ENCODE measurements around the gene PIK3R1. TPM values are rescaled to one million over a fixed set of nuclear protein-coding genes. Genes with fewer than 3 reads are reported as not detected.

PIK3R1 gene
- total and polyA plus RNA-seq, 2 of the 4 experiments (the other 2 are of a cell fraction) = 2.4 to 9.3 TPM

- in situ Hi-C loops (cut with MboI; ENCODE audit: low sequenced_read_pairs) (no loop called here), intact Hi-C loops (cut with micrococcal nuclease) (loop anchor here (10.0 kb wide), 1 partner anchor 385 kb away; no protein-coding TSS in a partner anchor), dilution Hi-C loops (cut with HindIII; ENCODE audit: low sequenced_read_pairs, unreplicated experiment) (no loop called here)
- Histone ChIP-seq H3K23ac (ENCODE audit: low read depth, low read length) (no peak overlapping the region), H2AFZ (replicated peaks; ENCODE audit: low read length, poor library complexity) (no peak overlapping the region), H2BK120ac (ENCODE audit: low read depth, low read length) (no peak overlapping the region), H2BK20ac (ENCODE audit: low read depth, low read length) (no peak overlapping the region), H3K79me1 (ENCODE audit: low read depth in 1 of 2, low read length in 2 of 2) (peaks cover 35 to 49% of the 10 kb centered on the region in 2 experiments), H2BK5ac (ENCODE audit: low read depth, low read length, poor library complexity, severe bottlenecking) (no peak overlapping the region), H3K9me3 (ENCODE audit: control insufficient read depth, insufficient read depth, low read length) (no peaks in the 10 kb centered on the region), H3K4me1 (ENCODE audit: control insufficient read depth, insufficient read depth, low read length) (peaks cover 5% of the 10 kb centered on the region), H4K91ac (ENCODE audit: insufficient read depth, low read depth, low read length) (no peak overlapping the region), H4K20me1 (ENCODE audit: insufficient read depth, low read length) (peaks cover 5% of the 10 kb centered on the region; the same call in 1 of the 2 replicates), H4K5ac (ENCODE audit: low read depth, low read length) (no peak overlapping the region), H2AK9ac (replicated peaks; ENCODE audit: low read depth, low read length, poor library complexity) (no peak overlapping the region), H3K36me3 (ENCODE audit: control insufficient read depth, insufficient read depth, low read length) (peaks cover 13% of the 10 kb centered on the region), H3K56ac (ENCODE audit: extremely low read depth, insufficient read depth, low read length) (no peak overlapping the region), H3K14ac (replicated peaks; ENCODE audit: low read depth, low read length) (no peak overlapping the region), H3K27ac (ENCODE audit: insufficient read depth, low read length) (no peak overlapping the region), H3K27me3 (ENCODE audit: control insufficient read depth, insufficient read depth, low read length) (no peaks in the 10 kb centered on the region), H3K9me1 (ENCODE audit: insufficient read depth, low read length) (peaks cover 12% of the 10 kb centered on the region), H3K4ac (ENCODE audit: low read depth, low read length) (no peak overlapping the region), H2AK5ac (ENCODE audit: low read depth, low read length) (no peak overlapping the region), H3K4me2 (ENCODE audit: low read depth, low read length) (no peak overlapping the region), H3K9ac (ENCODE audit: low read depth, low read length) (no peak overlapping the region), H2BK15ac (ENCODE audit: low read depth, low read length) (no peak overlapping the region), H3K4me3 (ENCODE audit: insufficient read depth, low read depth, low read length) (no peak overlapping the region), H3K18ac (ENCODE audit: low read depth, low read length) (no peak overlapping the region), H4K8ac (ENCODE audit: low read depth in 2 of 2, low read length in 2 of 2) (no peak overlapping the region)
- TF ChIP-seq RCOR1 (IDR thresholded peaks at IDR 0.05; ENCODE audit: insufficient replicate concordance, low read length) = no peak
- no peak for TF ChIP-seq MXI1 (IDR thresholded peaks at IDR 0.05; ENCODE audit: borderline replicate concordance, low read depth, low read length)
- TF ChIP-seq USF2 (IDR thresholded peaks at IDR 0.05; ENCODE audit: low read depth, low read length) = no peak
- TF ChIP-seq RAD21 (IDR thresholded peaks at IDR 0.05; ENCODE audit: low read length) = no peak
- no peak for TF ChIP-seq BHLHE40 (IDR thresholded peaks at IDR 0.05; ENCODE audit: low read depth, low read length)
- TF ChIP-seq, protein P1, sequence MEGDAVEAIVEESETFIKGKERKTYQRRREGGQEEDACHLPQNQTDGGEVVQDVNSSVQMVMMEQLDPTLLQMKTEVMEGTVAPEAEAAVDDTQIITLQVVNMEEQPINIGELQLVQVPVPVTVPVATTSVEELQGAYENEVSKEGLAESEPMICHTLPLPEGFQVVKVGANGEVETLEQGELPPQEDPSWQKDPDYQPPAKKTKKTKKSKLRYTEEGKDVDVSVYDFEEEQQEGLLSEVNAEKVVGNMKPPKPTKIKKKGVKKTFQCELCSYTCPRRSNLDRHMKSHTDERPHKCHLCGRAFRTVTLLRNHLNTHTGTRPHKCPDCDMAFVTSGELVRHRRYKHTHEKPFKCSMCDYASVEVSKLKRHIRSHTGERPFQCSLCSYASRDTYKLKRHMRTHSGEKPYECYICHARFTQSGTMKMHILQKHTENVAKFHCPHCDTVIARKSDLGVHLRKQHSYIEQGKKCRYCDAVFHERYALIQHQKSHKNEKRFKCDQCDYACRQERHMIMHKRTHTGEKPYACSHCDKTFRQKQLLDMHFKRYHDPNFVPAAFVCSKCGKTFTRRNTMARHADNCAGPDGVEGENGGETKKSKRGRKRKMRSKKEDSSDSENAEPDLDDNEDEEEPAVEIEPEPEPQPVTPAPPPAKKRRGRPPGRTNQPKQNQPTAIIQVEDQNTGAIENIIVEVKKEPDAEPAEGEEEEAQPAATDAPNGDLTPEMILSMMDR (conservative IDR thresholded peaks at IDR 0.05; ENCODE audit: low read depth, low read length) = no peak
- no peak for TF ChIP-seq CEBPB (IDR thresholded peaks at IDR 0.05; ENCODE audit: low read depth, low read length)
- no peak for TF ChIP-seq NFE2L2 (IDR thresholded peaks at IDR 0.05; ENCODE audit: low read depth, low read length)
- TF ChIP-seq SMC3 (IDR thresholded peaks at IDR 0.05; ENCODE audit: low read depth, low read length) = no peak
- no TSS peak for BruUV-seq (replicated peaks)
- no CpG with 5 or more reads among the region's 1 CpG for WGBS, 2 experiments (ENCODE audit: extremely low coverage in 2 of 2, insufficient read length in 1 of 2)
- ChIA-PET CTCF (interaction anchor here (0.6 to 1.4 kb wide), 2 partner anchors 22 to 27 kb away, joined by 4 read pairs; no protein-coding TSS in a partner anchor), POLR2A (ENCODE audit: unreplicated experiment) (no interaction called here)
- DNase-seq (no peak), ATAC-seq (ENCODE audit: low read depth) (no peak)
Measured at GRCh38 chr5:68230285-68230684, 14.7 kb downstream of the PIK3R1 start.
